Measurements from ENCODE around the gene KCNQ4. TPM values are rescaled to one million over a fixed set of nuclear protein-coding genes. Genes with fewer than 3 reads are reported as not detected.
A peak's percentile ranks its signal among the peaks of the same experiment; 100 is the strongest.

KCNQ4 gene
- total RNA-seq, 1 donor from 2014 or later, result not detected

- no peak for DNase-seq (ENCODE audit: low spot score)
- Mint-ChIP-seq H3K9me3 (peaks cover 10% of the 10 kb centered on the region), H3K36me3 (peaks cover 2% of the 10 kb centered on the region), H3K27me3 (ENCODE audit: insufficient read depth, low read depth) (no peaks in the 10 kb centered on the region), H3K27ac (no peak overlapping the region), H3K4me3 (no peak overlapping the region), H3K4me1 (peaks cover 8% of the 10 kb centered on the region)
- Histone ChIP-seq H3K9ac (no peak overlapping the region), H3K79me2 (ENCODE audit: low read depth) (no peaks in the 10 kb centered on the region), H3K4me3 (no peak overlapping the region), H3K27ac (no peak overlapping the region), H3K4me1 (peaks cover 14% of the 10 kb centered on the region), H3K27me3 (no peaks in the 10 kb centered on the region), H3K36me3 (no peaks in the 10 kb centered on the region), H4K20me1 (ENCODE audit: low read depth) (no peaks in the 10 kb centered on the region), H3F3A (ENCODE audit: low read depth) (no peaks in the 10 kb centered on the region), H3K4me2 (no peak overlapping the region), H3K9me3 (ENCODE audit: low read depth) (no peaks in the 10 kb centered on the region), H2AFZ (replicated peaks) (no peak overlapping the region)
- TF ChIP-seq EZH2 (IDR thresholded peaks at IDR 0.05) (no peak), CTCF (IDR thresholded peaks at IDR 0.05) (no peak), EZH2phosphoT487 (IDR thresholded peaks at IDR 0.05) (no peak)
These were observed 54.7 kb downstream of the KCNQ4 start for GRCh38 chr1:40838045-40838979.

GRCh38 chr1:40838980-40839942 is 55.7 kb downstream of the KCNQ4 start:
- TF ChIP-seq EZH2phosphoT487 (IDR thresholded peaks at IDR 0.05), result no peak
- no peak for TF ChIP-seq EZH2 (IDR thresholded peaks at IDR 0.05)
- TF ChIP-seq CTCF (IDR thresholded peaks at IDR 0.05), result no peak
- no peak overlapping the region for H3K4me2 ChIP-seq
- no peaks in the 10 kb centered on the region for H3F3A ChIP-seq (ENCODE audit: low read depth)
- no peaks in the 10 kb centered on the region for H3K27me3 ChIP-seq
- no peak overlapping the region for H3K4me3 ChIP-seq
- H4K20me1 ChIP-seq (ENCODE audit: low read depth), result no peaks in the 10 kb centered on the region
- no peak overlapping the region for H3K4me3 Mint-ChIP-seq
- peak overlapping the region; percentile 90 for H3K27ac Mint-ChIP-seq
- H2AFZ ChIP-seq (replicated peaks), result no peak overlapping the region
- H3K36me3 ChIP-seq, result no peaks in the 10 kb centered on the region
- H3K27me3 Mint-ChIP-seq (ENCODE audit: insufficient read depth, low read depth), result no peaks in the 10 kb centered on the region
- peaks cover 14% of the 10 kb centered on the region for H3K4me1 ChIP-seq
- no peaks in the 10 kb centered on the region for H3K9me3 ChIP-seq (ENCODE audit: low read depth)
- H3K27ac ChIP-seq, result no peak overlapping the region
- H3K9ac ChIP-seq, result no peak overlapping the region
- no peak for DNase-seq (ENCODE audit: low spot score)
- H3K4me1 Mint-ChIP-seq, result peaks cover 8% of the 10 kb centered on the region
- H3K9me3 Mint-ChIP-seq, result peaks cover 10% of the 10 kb centered on the region
- H3K79me2 ChIP-seq (ENCODE audit: low read depth), result no peaks in the 10 kb centered on the region
- peaks cover 2% of the 10 kb centered on the region for H3K36me3 Mint-ChIP-seq

GRCh38 chr1:40839943-40840335 is 56.4 kb downstream of the KCNQ4 start:
- H3K9me3 Mint-ChIP-seq, result peaks cover 10% of the 10 kb centered on the region
- no peak overlapping the region for H3K4me2 ChIP-seq
- no peak for TF ChIP-seq EZH2phosphoT487 (IDR thresholded peaks at IDR 0.05)
- no peak for TF ChIP-seq CTCF (IDR thresholded peaks at IDR 0.05)
- TF ChIP-seq EZH2 (IDR thresholded peaks at IDR 0.05), result no peak
- no peak overlapping the region for H3K9ac ChIP-seq
- no peak overlapping the region for H2AFZ ChIP-seq (replicated peaks)
- H3K9me3 ChIP-seq (ENCODE audit: low read depth), result no peaks in the 10 kb centered on the region
- H3K27ac ChIP-seq, result no peak overlapping the region
- no peaks in the 10 kb centered on the region for H3K27me3 Mint-ChIP-seq (ENCODE audit: insufficient read depth, low read depth)
- no peak overlapping the region for H3K4me3 Mint-ChIP-seq
- H4K20me1 ChIP-seq (ENCODE audit: low read depth), result no peaks in the 10 kb centered on the region
- H3K4me3 ChIP-seq, result no peak overlapping the region
- peaks cover 14% of the 10 kb centered on the region for H3K4me1 ChIP-seq
- H3K79me2 ChIP-seq (ENCODE audit: low read depth), result no peaks in the 10 kb centered on the region
- H3K27ac Mint-ChIP-seq, result no peak overlapping the region
- H3F3A ChIP-seq (ENCODE audit: low read depth), result no peaks in the 10 kb centered on the region
- no peak for DNase-seq (ENCODE audit: low spot score)
- H3K4me1 Mint-ChIP-seq, result peaks cover 8% of the 10 kb centered on the region
- H3K27me3 ChIP-seq, result no peaks in the 10 kb centered on the region
- H3K36me3 Mint-ChIP-seq, result peaks cover 2% of the 10 kb centered on the region
- H3K36me3 ChIP-seq, result no peaks in the 10 kb centered on the region

Measured in neural progenitor cell (in vitro differentiated cells).